Heart left ventricle (tissue), 13 donors: ENCODE results near the gene EPG5.

Experiments
- POLR2A ChIP-seq, 2 donors: fragments of 450-650 bp; IDR thresholded peaks; one replicate each; pipeline ENCODE4 v1.6.1; 2017; ENCODE audit warnings: antibody characterized with exemption in 2 of 2, mild to moderate bottlenecking in 2 of 2, moderate library complexity in 2 of 2
- TF ChIP-seq, protein P1 (sequence below), 12 donors: fragments of 200-600 bp; sonication (generic) in 4 of 12; IDR thresholded peaks; one replicate each; pipeline versions ENCODE4 v1.5.0 to v1.8.0; 2018 to 2022; ENCODE audit warnings: antibody characterized with exemption in 12 of 12, mild to moderate bottlenecking in 5 of 12
- donor health status: ischemic (EF 13 %, LVEDD 7.1; RV severe dilation, severe dysfunction).
- donor health status: DM: no; HTN: yes; CAD: no.
- donor health status: DM: no; HTN: no; CAD: no.
- donor health status: ischemic (EF 25% LVEDD 6.9; RV normal size, moderate dysfunction).
- donor health status: ischemic (EF 25% LVEDD 5.7; RV mildly dilated, moderate dysfunction).
- donor health status: ischemic (EF 35%, LVEDD 5.7; RV mildly dilated, moderate dysfunction).
- donor health status: nonischemic (EF 11% LVEDD 7.7; RV severe dilation, severe dysfunction).
- donor health status: DM: yes; HTN: yes; CAD: no.
- donor health status: PGD.
- donor health status: ischemic (EF 29% LVEDD 5.4; RV normal size, mild dysfunction).
- donor health status: nonischemic (EF 23%, LVEDD 6.1; RV moderate dilation, normal function).

DNA sequence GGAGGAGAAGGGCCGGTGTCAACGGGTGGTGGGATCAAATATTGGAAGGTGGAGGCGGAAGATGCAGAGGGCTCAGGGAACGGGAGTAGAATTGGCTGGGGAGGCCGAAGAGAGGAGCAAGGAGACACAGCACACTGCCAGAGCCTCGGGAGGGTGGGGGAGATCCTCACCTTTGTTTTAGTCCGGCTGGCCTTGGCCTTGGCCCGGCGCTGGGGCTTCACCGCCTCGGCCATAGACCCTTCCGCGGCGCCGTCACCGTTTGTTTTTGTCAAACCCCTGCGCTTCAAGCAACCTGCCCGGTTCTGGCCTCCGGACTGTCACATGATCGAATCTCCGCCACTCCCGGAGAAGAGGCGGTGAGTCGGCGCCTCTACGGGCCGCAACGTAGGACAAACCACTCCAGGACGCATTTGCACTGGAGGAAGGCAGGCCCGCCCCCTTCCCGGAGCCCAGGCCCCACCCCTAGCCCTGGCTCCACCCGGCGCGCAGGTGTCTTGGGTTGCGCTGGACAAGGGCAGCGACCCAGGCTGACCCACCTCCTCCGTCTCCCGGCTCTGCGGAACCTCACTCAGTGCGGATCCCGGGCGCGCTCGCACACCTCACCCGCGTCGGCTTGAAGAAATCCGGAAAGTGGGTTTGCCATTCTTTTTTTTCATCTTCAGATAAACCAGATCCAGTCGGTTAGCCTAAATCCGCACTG lies at the start of gene EPG5:
- TF ChIP-seq POLR2A (IDR thresholded peaks at IDR 0.05), result peak in 1 of 2 donors; percentile 61
- TF ChIP-seq, protein P1, sequence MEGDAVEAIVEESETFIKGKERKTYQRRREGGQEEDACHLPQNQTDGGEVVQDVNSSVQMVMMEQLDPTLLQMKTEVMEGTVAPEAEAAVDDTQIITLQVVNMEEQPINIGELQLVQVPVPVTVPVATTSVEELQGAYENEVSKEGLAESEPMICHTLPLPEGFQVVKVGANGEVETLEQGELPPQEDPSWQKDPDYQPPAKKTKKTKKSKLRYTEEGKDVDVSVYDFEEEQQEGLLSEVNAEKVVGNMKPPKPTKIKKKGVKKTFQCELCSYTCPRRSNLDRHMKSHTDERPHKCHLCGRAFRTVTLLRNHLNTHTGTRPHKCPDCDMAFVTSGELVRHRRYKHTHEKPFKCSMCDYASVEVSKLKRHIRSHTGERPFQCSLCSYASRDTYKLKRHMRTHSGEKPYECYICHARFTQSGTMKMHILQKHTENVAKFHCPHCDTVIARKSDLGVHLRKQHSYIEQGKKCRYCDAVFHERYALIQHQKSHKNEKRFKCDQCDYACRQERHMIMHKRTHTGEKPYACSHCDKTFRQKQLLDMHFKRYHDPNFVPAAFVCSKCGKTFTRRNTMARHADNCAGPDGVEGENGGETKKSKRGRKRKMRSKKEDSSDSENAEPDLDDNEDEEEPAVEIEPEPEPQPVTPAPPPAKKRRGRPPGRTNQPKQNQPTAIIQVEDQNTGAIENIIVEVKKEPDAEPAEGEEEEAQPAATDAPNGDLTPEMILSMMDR (IDR thresholded peaks at IDR 0.05), result no peak
